Dermis microvascular lymphatic vessel endothelial cell (primary cell): ENCODE data around the gene LAD1. TPM values are rescaled to one million over a fixed set of nuclear protein-coding genes. Genes with fewer than 3 reads are reported as not detected.

Experiments
- DNase-seq, 2 donors: peaks; one replicate each; pipeline versions ENCODE4 v3.0.0 to v3.0.0-alpha.2; 2010; ENCODE audit warnings: low read depth in 2 of 2
- total RNA-seq: library from RNA; depleted of rRNA; stranded (reverse); fragments of >200 nt; gene quantifications from 2 replicates; pipeline ENCODE4 v1.2.1, GENCODE V29; 2014

LAD1 gene
- not detected in 2 replicates for total RNA-seq

DNA sequence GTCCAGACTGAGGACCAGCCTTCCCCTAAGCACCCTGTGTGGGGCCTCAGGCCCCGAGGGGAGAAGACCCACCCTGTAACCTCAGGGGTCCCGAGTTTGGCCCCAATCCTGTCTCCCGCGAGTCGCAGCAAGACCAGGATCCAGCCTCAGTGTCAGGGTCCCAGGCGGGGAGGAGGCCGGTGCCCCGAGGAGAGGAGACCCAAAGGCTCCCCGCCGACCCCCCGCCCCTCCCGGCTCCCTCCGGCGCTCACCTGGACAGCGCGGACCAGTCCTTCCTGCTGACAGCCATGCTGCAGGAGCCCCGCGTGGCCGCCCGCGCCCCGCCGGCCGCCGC, at the start of gene LAD1:
LAD1 (minus strand) TSS at position 307 of the 334 bp plus-strand sequence; CDS start at position 289, 18 bp downstream.
- DNase-seq: no peak

DNA sequence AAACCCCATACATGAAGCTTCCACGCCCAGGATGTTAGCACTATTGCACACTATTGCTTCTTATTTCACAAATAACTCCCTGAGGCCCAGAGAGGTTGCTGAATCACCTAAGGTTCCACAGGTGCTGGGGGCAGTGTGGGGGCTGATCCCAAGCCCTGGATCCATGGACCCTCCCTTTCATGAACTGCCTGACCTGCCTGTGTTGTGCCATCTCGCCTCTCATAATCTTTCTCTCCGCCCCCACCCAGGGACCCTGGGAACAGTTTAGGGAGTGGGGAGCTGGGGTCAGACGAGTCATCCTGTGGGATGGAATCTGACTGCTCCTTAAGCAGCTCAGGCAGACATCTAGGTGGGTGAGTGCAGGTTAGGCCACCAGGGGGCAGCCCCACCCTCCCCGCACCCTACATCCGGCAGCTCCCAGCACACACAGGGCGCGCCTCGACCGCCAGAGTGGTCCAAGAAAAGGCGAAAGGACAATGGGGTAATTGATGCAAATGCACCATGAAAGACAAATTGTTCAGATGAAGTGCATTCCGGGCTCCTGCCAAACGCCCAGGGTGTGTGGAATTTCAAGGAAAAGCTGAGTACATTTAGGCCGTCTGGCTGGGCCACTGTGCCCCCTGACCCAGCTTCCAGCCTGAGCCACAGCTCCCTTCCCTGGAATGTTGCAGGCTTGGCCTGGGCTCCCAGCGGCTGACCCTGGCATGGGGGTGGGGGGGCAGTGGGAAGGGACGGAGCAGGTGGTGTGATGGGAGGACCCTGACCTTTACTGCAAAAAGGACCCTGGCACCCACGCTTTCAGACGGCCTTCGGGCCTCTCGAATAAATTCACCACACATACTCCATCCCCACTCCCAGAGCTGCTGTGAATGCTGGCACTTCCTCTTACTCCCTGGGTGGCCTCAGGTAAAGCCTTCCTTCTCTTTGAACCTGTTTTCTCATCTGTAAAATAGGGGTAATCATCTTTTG, 49.1 kb upstream of the LAD1 start:
- peak in 1 of 2 donors; percentile 72 for DNase-seq

- no peak for DNase-seq
These were observed 46.2 kb upstream of the LAD1 start for GRCh38 chr1:201445310-201445709.

- no peak for DNase-seq
These were observed 45.7 kb upstream of the LAD1 start for GRCh38 chr1:201444792-201445191.

DNA sequence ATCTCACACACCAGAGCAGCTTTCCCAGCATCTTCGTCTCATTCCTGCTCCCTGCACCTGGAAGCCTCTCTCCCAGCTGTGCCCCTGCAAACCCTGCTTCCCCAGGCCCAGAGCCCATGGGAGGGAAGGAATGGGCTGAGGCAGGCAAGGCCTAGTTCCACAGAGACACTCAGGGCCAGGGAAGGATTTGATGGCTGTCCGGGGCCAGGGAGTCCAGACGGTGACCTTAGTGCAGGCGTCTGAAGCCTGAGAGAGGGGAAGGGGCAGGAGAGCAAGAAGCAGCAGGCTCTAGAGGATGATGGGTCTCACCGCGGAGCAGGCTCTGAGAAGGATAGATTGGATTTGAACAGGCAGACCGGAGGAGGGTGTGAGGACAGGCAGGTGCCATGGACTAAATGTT, 44.6 kb upstream of the LAD1 start:
- DNase-seq: no peak

DNA sequence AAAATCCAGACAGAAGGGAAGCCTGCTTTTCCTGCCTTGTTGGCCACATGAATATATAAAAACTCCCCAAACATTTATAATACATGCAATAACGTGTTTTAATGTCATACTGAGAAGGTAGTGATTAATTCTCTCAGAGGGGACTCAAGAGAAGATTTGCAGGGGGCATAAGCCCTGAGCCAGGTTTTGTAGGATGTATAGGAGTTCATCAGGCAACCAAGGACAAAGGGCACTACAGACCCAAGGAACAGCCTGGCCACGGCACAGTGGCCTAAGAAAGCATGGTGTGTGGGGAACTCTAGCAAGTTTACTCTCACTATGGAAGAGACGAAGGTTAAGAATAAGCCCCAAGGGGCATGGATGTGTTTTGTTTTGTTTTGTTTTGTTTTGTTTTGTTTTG, 37.8 kb upstream of the LAD1 start:
- no peak for DNase-seq

GRCh38 chr1:201436393-201436792, 37.3 kb upstream of the LAD1 start:
- no peak for DNase-seq

DNA sequence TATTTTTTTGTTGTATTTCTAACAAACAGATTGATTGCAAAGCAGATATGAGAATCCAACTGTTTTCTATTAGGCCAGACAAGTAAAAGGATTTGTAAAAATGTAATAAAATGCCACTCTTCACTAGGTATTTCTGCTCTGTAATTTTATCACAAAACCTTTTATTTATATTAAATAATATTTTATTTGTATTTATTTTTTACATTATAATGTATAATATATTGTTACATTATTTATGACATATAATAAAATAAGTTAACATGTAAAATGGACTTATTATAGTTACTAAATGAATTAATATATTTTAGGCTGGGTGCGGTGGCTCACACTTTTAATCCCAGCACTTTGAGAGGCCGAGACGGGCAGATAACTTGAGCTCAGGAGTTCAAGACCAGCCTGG, 35.1 kb upstream of the LAD1 start:
- no peak for DNase-seq

DNA sequence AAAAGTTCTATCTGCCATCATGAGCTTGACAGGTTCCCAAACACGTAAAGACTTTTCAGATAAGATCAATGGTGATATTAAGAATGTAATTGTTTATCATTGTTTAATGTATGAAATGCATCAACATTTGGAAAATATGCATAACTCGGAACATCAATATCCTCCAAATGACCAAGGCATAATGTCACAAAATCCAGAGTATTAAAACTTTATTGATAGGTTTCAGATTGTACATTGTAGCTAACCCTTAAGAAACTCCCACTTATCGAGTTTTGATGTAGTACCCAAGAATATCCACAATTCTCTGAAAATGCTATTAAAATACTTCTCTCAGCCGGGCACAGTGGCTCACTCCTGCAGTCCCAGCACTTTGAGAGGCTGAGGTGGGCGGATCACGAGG, 34.5 kb upstream of the LAD1 start:
- DNase-seq: no peak

- no peak for DNase-seq
These were observed 31.7 kb upstream of the LAD1 start for GRCh38 chr1:201430776-201431175.

DNA sequence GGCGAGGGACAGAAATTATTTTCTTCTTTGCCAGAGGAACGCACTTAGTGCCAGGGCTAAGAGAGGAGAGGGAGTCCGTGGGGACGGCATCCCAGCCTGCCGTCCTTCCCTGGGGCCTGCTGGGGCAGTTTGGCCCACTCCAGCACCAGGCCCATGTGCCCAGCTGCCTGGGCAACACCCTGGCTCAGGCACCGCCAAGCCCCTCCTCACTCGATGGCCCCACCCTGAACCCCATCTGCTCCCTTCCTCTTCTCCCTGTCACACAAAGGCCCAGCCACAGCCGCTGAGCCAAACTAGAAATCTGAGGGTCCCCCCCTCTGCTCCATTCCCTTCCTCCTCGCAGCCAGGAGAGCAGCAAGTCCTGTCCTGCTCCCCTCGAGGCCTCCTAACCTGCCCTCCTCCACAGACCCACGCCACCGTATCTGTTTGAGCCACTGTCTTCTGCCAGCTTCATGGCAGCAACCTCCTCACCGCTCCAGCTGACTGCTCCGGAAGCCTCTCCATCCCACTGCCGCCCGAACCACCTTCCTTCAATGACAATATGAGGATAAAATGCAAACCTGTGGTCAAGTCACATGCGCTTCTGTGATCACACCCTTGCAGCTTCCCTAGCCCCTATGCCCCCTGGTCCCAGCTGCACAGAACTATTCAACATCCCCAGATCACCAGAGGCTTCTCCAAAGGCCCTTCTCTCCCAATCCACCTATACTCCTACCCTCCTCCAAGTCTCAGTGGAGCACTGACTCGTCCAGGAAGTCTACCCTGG, 30.8 kb upstream of the LAD1 start:
- no peak for DNase-seq

- DNase-seq: no peak
These were observed 28.8 kb upstream of the LAD1 start for GRCh38 chr1:201427963-201428362.

DNA sequence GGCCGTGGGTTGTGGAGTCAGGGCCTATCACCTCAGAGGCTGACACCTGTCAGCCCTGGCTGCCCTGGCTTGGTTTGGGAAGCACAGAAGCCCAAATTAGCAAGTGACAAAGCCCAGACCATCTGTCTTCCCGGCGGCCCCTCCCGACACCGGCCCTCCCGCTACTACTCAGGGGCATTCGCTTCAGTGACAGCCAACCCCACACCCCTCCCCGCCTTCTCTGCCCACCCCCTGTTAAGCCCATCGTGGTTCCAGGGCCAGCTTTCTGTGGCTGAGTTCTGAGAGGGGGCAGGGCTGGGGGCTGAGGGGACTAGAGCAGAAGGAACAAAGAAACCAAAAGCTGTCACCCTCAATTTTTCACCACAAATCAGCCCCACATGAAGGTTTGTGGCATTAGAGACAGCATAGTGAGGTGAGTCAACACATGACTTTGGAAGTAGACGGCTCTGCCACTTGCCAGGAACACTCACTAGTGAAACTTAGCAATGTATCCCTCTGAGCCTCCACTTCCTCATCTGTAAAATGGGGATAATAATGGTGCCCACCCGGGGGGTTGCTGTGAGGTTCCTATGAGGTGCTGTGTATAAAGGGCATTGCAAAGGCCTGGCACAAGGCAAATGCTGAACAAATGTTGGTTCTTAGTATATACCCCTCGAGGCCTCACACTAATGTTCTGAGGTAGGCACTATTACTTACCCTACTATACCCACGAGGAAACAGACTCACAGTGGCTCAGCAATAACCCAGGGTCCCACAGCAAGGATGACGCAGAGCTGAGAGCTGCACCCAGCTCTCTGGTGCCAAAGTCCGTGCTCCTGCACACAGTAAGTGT, 27.6 kb upstream of the LAD1 start:
- no peak for DNase-seq

DNA sequence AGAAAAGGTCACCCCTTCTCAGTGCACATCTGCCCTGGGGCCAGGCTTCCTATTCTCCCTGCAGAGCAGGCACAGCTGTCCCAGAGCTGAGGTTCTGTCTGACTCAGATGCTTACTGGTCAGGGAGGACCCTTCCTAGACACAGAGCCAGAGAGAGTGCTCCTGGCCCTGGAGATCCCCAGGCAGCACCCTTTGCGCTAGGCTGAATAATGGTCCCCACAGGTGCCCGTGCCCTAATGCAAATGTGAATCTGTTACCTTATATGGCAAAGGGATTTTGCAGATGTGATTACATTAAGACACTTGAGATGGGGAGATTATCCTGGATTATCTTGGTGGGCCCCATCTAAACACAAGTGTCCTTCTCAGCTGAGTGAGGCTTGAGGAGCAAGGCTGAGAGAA, 25.0 kb upstream of the LAD1 start:
- DNase-seq: no peak

DNA sequence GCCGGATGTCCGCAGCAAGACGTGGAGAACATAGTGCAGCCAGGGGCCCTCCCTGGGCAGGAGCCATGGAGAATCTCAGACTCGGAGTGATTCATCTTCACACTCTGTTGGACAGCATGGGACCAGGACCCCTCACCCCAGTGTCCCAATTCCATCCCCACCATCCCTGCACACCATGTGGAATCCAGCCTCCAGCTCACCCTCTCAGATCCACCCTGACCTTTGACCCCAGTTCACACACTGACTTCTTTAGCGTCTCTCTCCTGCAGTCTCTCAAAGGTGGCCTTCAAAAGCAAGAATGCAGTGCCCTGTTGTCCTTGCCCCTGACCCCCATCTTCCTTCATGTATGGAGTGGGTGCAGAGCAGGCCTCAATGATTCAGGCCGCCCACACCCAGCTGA, 24.5 kb upstream of the LAD1 start:
- DNase-seq: no peak

- DNase-seq: no peak
These were observed 23.4 kb upstream of the LAD1 start for GRCh38 chr1:201422436-201423030.

DNA sequence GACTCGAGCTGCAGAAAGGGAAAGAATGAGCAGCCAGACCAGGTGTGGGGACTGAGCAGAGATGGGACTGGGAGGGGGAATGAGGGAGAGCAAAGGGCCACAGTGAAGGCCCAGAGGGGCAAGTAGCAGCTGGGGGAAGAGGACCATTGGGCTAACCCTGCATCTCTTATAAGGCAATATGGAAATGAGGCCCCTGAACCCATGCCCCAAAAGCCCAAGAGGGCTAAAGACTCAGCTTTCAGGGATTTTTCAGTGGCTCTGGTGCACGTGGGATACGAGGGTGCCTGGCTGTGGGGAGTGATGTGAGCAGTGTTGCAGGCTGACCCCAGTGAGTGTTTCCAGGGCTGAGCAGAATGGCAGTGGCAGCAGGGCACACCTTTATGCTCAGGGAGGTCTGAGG, 22.9 kb upstream of the LAD1 start:
- DNase-seq: no peak

GRCh38 chr1:201421041-201421440, 21.9 kb upstream of the LAD1 start:
- no peak for DNase-seq

- DNase-seq: no peak
These were observed 21.5 kb upstream of the LAD1 start for GRCh38 chr1:201420608-201421002.

DNA sequence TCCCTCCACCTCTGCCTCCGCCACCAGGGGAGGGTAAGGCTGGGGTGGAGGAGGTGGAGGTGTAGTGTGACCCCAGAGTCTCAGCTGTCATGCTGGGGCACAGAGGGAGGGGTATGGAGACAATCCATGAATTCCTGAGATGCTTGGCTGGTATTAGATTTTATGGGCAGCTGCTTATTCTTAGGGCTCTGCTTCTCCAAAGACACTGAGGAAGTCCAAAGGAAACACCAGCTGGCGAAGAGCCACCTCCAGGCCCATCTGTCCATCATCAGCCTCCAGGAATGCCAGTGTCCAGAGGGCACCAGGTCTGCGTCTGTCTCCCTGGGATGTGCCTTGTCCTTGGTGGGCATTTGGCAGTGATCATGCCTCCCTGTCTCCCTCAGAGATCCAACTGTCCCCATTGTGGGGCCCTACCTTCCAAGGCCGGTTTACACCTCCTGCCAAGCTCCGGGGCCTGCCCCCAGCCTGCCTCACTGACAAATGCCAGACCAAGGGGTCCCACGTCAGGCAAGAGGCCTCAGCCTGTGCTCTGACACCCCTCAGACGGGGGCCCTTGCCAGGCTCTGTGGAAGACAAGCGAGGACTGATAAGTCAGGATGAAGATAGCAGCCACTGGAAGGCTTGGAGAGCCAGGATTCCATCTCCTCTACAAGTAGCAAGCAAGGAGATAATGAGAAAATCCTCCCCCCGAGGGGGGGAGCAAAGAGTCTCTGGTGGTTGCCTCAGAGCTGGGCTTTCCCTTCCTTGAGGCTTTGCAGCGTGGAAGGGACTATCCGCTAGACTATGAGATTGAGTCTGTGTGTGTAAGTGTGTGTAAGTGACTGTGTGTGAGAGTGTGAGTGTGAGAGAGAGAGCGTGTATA, 20.9 kb upstream of the LAD1 start:
- DNase-seq: no peak

DNA sequence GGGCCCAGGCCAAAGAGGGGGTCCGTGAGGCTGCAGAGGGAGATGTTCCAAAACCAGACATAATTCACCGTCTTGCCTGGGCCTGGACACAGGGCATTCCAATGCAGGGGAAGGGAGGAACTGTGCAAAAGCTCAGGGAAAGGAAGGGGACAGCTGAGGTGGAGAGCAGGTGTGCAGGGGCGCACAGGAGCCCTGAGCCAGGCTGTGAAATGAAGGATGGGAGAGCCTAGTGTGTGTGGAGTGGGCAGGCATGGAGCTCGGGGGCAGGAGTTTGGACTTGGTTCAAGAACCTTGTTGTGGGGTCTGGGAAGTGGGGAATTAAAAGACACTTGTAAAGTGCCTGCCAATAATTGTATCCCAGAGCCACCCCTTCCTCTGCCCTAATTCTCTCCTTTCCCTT, 20.1 kb upstream of the LAD1 start:
- DNase-seq: no peak
